Activated CD4-positive, alpha-beta T cell treated with anti-CD3 and anti-CD28 coated beads, Interleukin-2, Interleukin-6, amounts not matched to agents 100 ng/mL and 50 ng/mL, durations not matched to agents 16 hours and 8 hours (primary cell): ENCODE measurements around the gene CUL5.
"Not testable (repeated sequence)": the region's sequence is repeated elsewhere in the genome, so short reads cannot be mapped to it uniquely, and the experiment has no call there.

ENCODE experiments used
- DNase-seq: peaks from one replicate; pipeline ENCODE4 v3.0.0-alpha.2; 2020

Gene CUL5

GRCh38 chr11:108025387-108026080, 16.8 kb downstream of the CUL5 start:
- DNase-seq, result peak; percentile 8

- DNase-seq, result no peak
Measured at GRCh38 chr11:108027057-108027456, 18.4 kb downstream of the CUL5 start.

- DNase-seq, result not testable (repeated sequence)
Measured at GRCh38 chr11:108028822-108029441, 20.2 kb downstream of the CUL5 start.

- not testable (repeated sequence) for DNase-seq
Measured at GRCh38 chr11:108031604-108032003, 22.9 kb downstream of the CUL5 start.

- DNase-seq, result no peak
Measured at GRCh38 chr11:108032800-108033199, 24.1 kb downstream of the CUL5 start.

- no peak for DNase-seq
Measured at GRCh38 chr11:108034034-108034433, 25.3 kb downstream of the CUL5 start.

- no peak for DNase-seq
Measured at GRCh38 chr11:108034952-108035351, 26.3 kb downstream of the CUL5 start.

- DNase-seq, result no peak
Measured at GRCh38 chr11:108035690-108036089, 27.0 kb downstream of the CUL5 start.

- DNase-seq, result no peak
Measured at GRCh38 chr11:108037211-108037610, 28.5 kb downstream of the CUL5 start.

- DNase-seq, result no peak
Measured at GRCh38 chr11:108037636-108038035, 28.9 kb downstream of the CUL5 start.

GRCh38 chr11:108048269-108048668, 39.6 kb downstream of the CUL5 start:
- DNase-seq, result no peak

- no peak for DNase-seq
Measured at GRCh38 chr11:108062336-108062735, 53.6 kb downstream of the CUL5 start.

GRCh38 chr11:108063410-108063809, 54.7 kb downstream of the CUL5 start:
- no peak for DNase-seq

GRCh38 chr11:108069947-108070346, 61.2 kb downstream of the CUL5 start:
- peak; percentile 30 for DNase-seq

GRCh38 chr11:108084811-108085210, 76.1 kb downstream of the CUL5 start:
- no peak for DNase-seq

GRCh38 chr11:108085672-108086071, 77.0 kb downstream of the CUL5 start:
- no peak for DNase-seq

- DNase-seq, result no peak
Measured at GRCh38 chr11:108092134-108092533, 83.4 kb downstream of the CUL5 start.

GRCh38 chr11:108093128-108093904, 84.6 kb downstream of the CUL5 start:
- no peak for DNase-seq

GRCh38 chr11:108097179-108097578, 88.5 kb downstream of the CUL5 start:
- DNase-seq, result no peak

- DNase-seq, result no peak
Measured at GRCh38 chr11:108101090-108101775, 92.5 kb downstream of the CUL5 start.

- DNase-seq, result peak; percentile 16
Measured at GRCh38 chr11:108111126-108111525, 102.4 kb downstream of the CUL5 start.

- no peak for DNase-seq
Measured at GRCh38 chr11:108112057-108112456, 103.4 kb downstream of the CUL5 start.

GRCh38 chr11:108115500-108116140, 106.9 kb downstream of the CUL5 start:
- no peak for DNase-seq
